Neural cell (in vitro differentiated cells): ENCODE data around the gene ALDH1A3.

Experiments used
- CTCF ChIP-seq: fragments of 450-650 bp; IDR thresholded peaks from 2 replicates; pipeline ENCODE4 v1.5.1; 2014; ENCODE audit warnings: antibody characterized with exemption, mild to moderate bottlenecking, moderate library complexity; ENCODE audit not compliant: poor library complexity, severe bottlenecking
- EZH2 ChIP-seq: fragments of 200-600, 300-800 bp; shearing (Covaris generic), sonication (generic); IDR thresholded peaks from 2 replicates; pipeline ENCODE4 v1.6.1; 2014; ENCODE audit warnings: antibody characterized with exemption, low read length, borderline replicate concordance, mild to moderate bottlenecking; ENCODE audit not compliant: insufficient read depth, poor library complexity, severe bottlenecking
- POLR2AphosphoS5 ChIP-seq: IDR thresholded peaks from 2 replicates; pipeline ENCODE4 v1.6.1; 2012
- SMC3 ChIP-seq: fragments of 450-650 bp; conservative IDR thresholded peaks from 2 replicates; pipeline ENCODE4 v1.6.1; 2014; ENCODE audit warnings: antibody characterized with exemption, mild to moderate bottlenecking, moderate library complexity; ENCODE audit not compliant: poor library complexity

- TF ChIP-seq SMC3 (no peak), CTCF (no peak), POLR2AphosphoS5 (no peak), EZH2 (no peak)
These were observed 49.1 kb downstream of the ALDH1A3 start for GRCh38 chr15:100928632-100929280.
